Cortex of kidney (tissue), 1 donor: Measurements from ENCODE around the gene MSI2.

Source experiments
- DNase-seq: peaks from one replicate; lab custom pipeline; 2025; lab: John Stamatoyannopoulos, UW

The MSI2 gene

DNA sequence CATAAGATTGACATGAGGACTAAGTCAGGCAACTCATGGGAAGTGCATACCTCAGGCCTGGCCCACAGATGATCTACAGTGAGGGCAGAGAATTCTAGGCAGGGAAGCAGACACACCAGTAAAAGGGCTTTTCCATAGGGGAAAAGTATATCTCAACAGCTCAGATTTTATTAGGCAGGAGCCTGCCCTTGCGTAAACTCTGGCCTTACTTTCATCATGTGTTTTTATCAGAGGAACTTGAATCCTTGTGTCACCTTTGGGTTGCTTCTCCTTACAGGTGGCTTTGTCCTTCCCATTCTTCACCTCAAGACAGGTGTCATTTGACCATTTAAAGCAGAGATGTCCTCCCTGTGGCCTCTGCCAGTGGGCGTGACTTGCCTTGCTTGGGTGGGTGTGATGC lies 138.1 kb downstream of the MSI2 start:
- no peak for DNase-seq

DNA sequence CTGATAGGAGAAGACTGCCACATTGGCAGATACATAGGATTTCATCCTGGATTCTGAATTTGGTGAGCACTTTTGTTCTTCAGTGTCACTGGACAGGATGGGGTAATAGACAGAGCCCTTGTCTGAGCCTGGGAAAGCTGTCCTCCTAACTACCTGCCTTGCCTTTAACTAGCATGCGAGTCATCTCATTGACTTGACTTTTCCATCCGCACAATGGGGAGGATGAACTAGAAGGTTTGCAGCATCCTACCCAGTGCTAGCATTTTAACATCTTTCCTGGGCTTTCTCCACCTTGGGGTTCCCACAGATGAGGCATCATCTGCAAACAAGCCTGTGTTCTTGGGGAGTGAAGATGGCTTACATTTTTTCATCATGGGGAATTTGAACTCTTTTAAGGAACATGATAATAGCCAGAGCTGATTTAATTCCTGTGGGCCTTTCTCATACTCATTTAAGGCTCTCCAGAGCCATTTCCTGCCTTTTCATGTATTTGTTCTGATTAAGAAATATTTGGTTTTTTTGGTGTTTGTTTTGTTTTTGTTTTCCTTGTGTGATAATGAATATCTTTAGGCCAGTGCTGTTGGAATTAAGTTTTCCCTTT lies 139.5 kb downstream of the MSI2 start:
- DNase-seq: no peak

DNA sequence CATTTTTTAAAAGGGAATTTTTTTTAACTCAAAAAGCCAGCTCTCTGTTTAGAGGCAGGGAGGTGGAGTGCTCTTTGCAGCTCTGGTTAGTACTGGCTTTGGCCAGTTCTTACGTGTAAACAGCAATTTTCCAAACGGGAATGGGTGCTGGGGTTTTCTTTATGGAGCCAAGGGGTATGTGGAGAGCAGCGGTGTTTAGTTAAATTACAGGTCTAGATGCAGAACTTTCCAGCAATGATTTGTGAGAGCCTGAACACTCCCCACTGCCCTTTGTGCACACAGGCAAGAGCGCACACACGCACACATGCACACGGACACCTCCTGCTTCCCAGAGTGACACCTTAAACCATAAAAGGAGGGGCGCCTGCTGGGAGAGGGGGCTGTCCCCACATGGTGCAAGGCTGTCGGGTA lies 140.2 kb downstream of the MSI2 start:
- DNase-seq: no peak

DNA sequence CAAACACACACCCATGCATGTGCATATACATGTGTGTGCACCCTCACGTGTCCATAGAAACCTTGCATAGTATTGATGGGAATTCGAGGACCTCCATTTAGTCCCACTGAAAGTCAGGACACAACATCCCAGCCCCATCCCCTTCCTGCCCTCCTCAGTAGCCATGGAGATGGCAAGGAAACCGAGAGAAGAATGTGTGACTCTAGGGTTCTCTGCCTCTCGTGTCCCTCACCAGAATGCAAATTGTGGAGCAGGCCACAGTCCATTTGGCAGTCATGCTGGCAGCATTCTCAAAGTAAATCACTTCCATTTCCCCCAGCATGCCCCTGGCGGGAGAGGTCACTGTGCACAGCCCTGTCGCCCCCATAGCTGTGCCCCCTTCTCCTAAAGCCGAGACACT lies 141.1 kb downstream of the MSI2 start:
- DNase-seq: no peak

DNA sequence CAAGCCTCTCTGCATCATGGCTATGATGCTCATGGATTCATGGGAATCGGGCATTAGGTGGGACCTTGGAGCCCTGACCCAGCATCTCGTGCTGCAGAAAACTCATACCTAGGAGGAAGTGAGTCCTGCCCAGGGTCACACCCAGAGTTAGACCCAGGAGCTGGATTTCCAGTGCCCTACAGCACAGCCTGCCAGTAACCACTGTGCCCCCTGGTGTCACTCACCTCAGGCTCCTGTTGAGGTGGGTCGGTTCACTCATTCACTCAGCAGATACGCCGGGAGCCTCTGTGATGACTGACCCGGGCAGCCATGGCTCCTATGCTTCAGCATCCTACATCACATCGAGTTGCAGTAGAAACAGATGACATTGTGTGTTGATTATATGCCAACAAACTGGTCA lies 143.4 kb downstream of the MSI2 start:
- DNase-seq: no peak

DNA sequence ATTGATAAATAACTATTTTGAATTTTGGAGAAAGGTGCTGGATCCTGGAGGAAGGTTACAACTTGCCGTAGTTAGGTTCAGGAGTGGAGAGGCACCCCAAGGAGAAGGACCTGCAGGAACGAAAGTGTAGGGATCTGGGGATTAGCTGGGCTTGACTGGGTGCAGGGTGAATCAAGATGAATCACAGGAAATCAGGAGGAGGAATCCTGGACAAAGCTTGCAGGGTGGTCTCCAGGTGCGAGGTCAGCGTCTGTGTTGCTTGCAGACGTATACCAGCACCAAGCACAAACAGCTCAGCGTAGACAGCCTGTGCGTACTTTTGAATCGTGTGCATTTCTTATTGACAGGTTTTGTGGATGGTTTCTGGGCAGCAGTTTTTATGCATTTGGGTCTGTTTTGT lies 144.3 kb downstream of the MSI2 start:
- DNase-seq: no peak

DNA sequence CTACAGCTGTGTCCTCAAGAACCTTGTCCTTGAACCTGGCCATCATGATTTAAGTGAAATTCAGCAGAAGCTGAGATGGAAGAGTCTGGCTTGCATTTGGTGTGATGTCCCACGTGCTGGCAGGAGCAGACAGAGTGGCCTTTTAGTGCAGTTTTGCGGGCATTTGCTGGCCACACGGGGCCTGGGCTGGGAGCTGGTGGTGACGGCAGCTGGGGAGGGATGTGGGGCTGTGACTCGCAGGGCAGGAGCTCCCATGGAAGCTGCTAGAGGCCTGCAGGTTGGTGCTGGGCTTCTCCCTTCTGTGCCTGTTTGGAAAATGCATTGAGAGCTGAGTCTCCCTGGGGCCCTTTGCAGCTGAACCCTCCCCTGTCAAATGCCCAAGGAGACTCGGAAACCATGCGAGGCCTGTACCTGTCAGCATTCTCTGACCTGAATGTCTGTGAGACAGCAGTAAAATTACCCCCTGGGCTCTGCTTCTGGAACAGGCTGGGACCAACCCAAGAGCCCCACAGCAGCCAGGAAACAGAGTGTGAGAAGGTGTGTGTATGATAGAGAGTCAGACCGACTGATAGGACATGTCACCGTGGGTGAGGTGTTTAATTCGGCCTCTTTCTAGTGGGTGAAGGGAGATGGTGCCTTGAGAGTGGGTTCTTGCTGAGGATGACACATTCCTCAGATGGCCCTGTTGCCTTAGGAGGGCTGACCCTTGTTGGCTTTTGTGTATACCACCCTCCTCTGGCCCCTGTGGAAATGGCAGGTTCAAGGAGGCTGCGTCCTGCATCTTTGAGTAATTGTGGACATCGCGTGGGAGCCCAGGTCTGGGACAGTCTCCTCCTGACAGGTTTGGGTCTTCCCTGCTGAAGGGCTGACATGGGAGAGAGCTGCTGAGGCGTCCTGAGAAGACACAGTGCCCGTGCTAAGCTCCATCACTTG lies 145.5 kb downstream of the MSI2 start:
- no peak for DNase-seq

DNA sequence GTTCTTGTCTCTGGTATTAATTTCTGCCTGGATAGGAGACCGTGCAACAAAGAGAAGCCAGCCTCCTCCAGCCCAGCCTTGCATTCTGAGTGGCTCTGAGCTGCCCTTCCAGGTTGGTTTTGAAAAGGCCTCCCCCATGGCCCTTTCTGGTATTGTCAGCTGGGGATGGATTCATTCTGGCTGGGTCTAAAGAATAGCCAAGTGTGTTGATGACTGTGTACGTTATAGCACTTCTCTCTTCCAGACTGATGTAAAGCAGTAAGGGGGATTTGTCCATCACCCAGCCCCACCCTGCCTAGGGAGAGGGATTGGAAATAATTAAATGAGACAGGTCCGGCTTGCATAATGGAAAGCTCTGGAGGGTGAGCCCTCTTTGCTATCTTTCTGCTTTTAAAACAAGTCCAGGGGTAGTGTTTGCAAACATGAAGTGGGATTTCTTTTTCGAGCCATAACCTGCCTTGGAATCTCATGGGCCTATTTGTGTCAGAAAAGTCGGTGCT lies 146.4 kb downstream of the MSI2 start:
- DNase-seq: no peak

DNA sequence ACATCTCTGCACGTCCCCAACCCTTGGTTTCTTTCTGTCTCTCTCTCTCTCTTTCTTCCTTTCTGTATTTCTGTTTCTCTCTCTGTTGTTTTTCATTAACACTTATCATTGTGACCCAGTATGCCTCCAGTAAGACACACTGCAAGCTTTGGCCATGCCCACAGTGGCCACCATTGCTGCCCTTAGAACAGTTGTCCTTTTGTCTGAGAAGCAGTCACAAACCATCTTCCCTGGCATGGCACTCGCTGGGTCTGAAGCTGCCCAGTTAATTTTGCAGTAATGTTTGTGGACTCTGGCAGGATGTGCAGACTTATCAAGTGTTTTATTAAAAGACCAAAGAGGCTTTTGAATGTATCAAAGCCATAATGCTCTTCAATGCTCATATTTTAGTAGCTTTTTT lies 146.9 kb downstream of the MSI2 start:
- no peak for DNase-seq

DNA sequence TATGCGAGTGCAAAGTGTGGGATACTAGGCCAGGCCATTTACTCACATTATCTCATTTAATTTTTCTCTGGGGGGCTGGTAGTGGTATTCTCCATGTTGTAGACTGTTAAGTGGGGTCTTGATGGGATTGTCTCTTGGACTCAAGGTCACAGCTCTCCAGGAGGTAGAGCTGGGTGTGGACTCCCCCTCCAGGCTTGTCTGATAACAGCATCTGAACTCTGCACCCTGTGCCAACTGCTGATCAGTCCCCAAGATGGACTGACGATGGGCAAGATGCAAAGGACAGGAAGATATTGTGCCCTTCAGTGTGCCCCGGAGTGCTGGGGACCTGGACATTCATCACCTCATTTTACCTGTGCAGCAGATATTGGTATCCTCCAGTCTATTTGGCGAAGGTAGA lies 147.8 kb downstream of the MSI2 start:
- DNase-seq: no peak

DNA sequence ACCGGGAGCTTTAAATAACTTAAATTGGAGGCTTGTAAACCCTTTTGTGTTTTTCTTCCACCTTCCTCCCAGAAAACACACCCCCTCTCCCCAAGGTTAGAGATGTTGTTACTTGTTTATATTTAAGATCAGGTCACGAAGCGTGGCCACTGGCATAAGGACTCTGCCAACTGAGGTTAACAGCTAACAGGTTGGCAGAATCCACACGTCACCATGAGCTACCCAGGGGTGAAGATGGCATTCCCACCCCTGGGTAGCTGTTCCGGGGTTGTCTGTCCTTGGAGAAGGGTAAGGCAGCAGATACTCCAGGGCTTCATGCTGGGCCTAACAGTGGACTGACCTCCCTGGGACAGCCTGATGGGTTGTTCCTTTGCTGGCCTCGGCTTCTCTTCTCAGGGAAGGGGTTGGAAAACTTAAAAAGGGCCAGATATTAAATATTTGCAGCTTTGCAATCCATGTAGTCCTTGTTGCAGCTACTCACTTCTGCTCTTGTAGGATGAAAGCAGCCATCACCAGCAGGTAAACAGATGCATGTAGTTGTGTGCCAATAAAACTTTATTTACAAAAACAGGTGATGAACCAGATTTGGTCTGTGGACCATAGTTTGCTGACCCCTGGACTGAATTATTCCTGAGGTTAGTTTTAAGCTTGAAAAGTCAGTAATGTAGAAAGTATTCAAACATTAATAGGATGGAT lies 148.6 kb downstream of the MSI2 start:
- no peak for DNase-seq

DNA sequence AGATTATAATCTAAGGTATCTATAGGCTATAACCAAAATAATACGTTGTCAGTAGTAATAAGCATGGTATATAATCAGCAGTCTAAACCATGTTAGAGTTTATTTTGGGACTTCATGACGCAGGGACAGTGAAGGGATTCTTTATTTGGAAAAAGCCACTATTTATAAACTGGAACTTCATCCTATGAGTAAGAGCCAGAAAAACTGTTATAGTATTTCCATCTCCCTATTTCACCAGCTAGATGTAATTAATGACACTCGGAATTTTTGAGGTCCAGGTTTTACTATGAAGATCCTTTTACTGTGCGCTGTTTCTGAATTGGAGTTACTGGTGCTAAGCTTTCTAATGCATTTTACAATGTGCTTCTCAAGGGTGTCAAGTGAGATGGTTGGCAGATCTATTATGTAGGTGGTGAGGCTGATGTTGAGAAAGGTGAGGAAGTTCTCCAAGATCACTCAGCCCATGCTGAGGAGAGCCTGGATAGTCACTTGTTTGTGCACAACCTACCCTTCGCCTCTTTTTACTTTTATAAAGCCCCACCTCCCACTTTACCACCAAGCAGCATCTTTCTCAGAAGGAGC lies 149.3 kb downstream of the MSI2 start:
- DNase-seq: no peak

DNA sequence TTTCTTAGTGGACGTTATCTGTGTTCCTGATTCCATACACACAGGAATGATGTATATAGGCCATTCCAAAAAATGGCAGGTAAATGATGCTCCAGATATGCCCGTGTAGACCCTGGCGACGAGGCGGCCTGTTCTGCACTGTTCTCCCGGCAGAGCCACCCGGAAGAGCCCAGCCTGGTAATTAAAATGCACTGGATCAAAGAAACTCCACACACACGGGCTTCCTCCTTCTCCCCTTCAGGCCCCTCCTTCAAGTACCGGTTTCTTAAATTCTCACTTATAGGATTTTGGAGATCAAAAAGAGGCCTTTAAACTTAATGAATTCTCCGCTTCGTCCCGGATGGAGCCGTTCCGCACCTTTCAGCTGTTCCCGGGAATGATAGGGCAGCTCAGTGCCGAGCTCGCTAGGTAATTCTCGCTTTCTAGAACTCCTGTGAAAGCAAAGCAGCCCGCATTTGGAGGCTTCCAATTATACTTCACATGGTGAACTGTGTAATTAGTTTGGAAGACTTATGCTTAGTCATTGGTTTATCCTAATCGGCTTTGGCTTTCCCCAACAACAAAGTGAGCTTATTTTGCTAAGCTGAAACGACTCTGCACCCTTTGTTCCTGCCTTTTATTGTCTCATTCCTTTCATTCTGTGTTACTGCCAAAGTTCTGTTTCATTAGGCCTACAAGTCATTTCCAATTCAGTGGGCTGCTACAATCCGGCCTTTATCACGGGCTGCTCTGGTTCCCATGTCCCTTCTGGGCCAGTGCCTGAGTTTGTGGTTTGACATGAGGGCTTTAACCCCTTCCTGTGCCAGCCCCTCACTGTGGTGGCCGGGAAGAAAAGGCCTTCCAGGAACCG lies 150.0 kb downstream of the MSI2 start:
- no peak for DNase-seq

DNA sequence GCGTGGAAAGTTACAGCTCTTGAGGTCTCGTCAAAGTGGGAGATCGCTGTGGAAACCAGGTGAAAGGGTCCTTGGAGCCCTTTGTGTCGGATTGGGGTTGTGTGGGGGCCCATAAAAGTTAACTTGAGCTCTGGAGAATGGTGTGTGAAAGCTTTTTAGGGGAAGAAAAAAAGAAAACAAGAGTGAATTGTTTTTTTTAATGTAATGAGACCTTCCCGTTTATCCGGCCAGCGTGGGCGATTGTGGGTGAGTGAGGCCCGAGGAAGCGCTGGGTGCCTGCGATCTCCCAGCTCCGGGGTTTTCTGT lies 150.6 kb downstream of the MSI2 start:
- no peak for DNase-seq

DNA sequence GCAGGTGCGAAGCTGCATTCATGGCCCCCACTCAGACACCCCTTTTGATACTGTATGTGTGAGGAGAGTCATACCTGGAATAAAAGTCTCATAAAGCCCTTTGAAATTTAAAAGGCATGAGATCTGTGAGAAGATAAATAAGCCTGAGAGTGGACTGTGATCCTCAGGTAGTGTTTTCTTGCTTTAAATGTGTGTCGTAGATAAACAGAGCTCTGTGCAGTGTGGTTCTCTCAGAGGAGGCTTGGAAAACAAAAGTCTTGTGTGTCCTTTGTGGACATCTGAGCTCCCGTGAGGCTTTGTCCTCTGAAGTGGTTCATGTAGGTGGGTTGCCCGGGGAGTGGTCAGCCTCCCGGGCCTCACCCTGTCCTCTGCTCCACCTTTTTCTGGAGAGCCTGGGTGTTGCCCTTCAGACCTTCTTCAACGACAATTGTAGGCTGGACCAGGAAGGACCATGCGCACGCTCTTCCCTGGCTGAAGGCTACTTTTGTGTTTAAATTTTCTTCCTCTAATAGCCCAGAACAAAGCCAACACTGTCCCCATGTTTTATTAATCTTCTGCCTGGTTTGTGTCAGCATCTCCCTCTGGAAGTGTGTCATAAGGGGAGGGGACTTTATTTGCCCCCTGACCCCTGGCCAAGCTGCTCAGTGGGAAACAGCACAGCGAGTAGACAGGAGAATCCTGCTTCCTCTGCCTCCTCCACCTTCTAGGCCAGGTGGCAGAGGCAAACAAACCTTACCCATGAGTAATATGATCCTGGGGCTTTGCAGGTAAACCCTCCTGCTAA lies 151.2 kb downstream of the MSI2 start:
- no peak for DNase-seq

DNA sequence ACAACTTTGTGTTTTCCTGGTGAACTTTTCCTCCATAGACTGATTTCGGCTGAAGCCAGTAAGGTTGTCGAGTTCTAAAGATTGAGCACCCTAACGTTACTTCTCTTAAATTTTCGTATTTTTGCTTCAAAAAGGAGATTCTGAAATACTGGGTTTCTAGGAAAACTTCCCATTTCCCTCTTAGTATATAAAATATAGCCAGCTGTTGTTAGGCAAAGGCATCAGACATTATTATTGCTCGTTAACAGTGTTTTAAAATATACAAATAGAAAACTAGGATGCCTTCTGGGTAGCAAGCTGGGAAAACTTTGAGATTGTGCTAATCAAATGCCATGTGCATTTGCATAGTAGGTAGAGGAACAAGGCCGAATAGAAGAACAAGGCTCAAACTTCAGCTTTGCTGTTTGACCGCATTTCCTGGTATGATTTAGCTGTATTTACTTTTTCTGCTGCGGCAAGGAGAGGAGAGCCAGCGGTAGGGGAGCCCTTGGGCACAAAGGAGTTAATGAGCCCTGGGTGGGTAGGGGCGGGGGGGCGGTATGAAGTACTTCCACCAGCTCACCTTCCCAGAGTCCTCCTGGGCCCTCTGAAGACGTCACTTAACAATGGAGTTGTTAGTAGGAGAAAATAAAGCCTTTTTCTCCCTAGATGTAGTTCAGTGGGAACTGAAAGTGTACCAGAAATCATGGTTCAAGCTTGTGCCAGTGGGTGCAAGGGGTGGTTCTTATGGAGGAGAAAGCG lies 151.9 kb downstream of the MSI2 start:
- no peak for DNase-seq

DNA sequence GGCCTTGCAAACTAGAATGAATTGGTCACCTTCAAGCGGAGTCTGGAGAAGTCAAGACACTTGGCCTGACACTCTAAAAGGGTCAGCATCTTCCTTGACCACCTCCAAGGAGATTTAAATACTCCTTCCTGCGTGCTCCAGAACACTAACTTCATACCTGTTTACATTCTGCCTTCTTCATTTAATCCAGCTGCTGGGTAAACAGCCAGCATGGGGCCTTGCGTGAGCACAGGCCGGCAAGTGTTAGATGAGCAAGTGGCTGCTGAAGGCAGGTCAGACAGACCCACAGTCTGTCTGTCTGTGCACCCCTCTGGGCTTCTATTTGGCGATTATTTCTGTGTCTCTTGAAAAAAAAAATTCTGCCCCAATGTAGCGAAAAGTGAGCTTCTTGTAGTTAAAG lies 153.8 kb downstream of the MSI2 start:
- DNase-seq: no peak

DNA sequence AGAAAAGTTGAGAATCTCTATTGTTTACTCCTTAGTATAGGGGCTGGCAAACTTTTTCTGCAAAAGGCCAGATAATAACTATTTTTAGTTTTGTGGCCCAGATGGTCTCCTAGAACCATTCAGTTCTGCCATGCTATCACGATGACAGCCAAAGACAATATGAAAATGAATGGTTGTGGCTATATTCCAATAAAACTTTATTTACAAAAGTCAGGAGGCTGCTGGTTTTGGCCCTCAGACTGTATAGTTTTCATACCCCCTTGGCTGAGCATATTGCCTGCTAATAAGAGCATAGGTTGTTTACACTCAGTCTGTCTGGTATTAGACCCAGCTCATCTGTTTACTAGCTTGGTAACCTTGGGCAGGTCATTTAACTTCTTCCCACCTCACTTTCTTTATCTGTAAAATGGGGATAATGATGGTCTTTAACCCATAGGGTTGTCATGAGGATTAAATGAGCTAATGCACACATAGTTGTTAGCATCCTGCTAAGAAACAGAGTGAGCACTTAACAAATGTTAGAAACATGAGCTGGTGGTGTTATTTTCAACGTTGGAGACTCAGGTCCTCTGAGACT lies 156.3 kb downstream of the MSI2 start:
- DNase-seq: no peak

DNA sequence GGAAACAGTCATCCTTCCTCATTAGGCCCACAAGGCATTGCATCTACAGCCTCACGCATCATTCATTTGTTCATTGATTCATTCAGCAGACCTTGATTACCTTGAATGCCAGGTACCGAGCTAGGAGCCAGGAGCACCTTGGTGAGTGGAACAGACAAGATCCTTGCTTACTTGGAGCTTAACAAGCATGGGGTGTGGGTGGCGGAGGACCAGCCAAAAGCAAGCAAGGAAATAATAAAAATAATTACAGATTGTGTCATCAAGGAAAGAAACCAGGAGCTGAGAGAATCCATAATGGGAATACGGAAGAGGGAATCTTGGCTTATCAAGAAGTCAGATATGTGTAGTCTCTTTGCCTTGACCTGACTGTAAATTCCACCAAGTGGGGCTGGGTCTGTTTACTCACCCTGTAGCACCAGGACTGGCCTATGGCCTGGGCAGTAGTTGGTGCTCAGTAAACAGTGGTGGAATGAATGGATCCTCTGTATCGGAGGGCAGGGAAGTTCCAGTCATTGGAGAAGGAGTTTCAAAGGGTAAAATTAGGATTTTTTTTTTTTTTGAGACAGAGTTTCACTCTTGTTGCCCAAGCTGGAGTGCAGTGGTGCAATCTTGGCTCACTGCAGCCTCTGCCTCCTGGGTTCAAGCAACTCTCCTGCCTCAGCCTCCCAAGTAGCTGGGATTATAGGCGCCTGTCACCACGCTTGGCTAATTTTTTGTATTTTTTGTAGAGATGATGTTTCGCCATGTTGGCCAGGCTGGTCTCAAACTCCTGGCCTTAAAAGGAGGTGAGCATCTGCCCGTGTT lies 157.7 kb downstream of the MSI2 start:
- no peak for DNase-seq
